CD4-positive, alpha-beta T cell treated with Interleukin-6 for 4 hours (primary cell): ENCODE measurements around the gene TRIO.

Source experiments
- DNase-seq: peaks from one replicate; pipeline ENCODE4 v3.0.0-alpha.2; 2020; ENCODE audit warnings: mixed read lengths

The TRIO gene

DNA sequence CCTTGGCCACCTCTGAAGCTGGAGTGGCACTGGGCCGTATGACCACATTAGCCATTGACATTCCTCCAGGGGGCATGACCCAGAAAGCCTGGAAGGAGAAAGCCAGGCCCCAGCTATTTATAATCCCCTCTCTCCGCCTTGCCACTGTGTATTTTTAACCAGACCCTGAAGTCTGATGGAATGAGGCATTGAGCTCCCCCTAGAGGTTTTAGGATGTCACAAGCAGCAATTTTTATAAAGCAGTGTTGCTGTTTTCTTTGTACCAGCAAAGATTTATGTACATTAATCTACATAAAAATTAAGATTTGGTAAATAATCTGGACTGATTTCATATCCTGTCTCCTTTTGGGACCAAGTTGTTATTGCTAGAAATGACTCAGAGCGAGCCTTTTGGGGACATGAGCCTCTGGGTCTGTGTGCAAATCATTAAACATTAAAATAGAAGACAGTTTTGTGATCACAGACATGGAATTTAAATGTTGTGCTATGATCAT, 127.1 kb downstream of the TRIO start:
- DNase-seq, result no peak

DNA sequence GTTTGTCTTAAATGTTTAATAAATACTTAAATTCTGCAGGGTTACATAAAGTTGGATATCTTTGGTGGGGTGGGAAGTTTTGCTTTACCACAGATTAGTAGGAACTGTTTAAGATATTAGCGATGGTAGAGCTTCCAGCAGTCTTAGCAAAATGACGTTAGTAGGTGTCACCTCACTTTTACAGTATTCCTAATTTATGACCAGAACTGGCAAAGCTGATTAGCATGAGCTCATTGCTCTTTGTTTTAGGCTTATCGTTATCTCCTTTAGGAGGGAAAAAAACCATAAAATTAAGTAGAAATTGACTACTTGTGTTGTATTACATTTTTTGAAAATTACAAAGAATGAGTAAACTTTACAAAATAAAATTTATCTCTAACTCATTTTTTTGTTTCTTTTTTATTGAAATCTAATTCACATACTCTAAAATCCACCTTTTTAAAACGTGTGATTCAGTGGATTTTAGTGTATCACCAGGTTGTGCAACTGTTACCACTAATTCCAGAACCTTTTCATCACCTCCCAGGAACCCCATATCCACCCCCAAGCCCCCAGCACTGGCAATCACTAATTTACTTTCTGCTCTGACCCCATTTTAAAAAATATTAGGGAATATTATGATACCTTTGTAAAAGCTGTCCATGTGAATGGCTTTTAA, 129.5 kb downstream of the TRIO start:
- DNase-seq, result no peak

DNA sequence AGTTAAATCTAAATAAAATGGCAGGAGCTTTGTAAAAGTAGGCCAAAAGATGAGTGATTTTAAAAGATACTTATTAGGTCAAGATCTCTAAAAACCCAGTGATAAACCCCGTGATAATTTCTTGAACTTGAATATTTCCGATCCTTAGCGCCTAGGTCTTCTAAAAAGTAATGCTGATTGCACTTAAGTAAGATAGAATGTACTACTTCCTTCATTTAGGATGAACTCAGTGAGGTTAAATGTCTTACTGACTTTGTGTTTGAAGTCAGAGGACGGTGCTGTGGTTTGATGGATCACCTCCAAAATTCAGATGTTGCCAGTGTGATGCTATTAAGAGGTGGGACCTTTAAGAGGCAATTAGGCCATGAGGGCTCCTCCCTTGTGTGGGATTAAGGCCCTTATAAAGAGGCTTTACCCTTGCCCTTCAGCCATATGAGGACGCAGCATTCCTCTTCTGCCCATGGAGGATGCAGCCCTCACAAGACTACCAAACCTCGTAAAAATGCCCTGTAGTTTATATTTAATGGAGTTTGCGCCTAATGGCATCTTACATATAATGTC, 130.1 kb downstream of the TRIO start:
- no peak for DNase-seq

DNA sequence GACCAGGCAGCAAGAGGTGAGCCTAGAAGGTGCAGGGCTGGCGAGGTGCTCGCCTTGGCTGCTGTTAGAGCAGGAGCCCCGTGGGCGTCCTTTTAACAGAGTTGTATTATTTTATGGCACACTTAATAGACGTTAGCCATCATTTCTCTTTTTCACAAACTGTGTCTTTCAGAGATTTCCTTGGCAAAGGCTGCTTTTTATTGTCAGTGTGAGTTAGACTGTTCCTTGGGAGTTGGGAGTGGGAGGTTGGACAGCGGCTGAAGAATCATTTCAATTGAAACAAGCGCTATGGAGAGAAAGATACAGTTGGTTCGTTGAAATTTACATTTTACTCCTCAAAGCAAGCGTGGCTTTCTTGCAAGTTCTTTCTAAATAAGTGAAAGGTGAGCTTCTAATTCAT, 133.2 kb downstream of the TRIO start:
- DNase-seq, result no peak

DNA sequence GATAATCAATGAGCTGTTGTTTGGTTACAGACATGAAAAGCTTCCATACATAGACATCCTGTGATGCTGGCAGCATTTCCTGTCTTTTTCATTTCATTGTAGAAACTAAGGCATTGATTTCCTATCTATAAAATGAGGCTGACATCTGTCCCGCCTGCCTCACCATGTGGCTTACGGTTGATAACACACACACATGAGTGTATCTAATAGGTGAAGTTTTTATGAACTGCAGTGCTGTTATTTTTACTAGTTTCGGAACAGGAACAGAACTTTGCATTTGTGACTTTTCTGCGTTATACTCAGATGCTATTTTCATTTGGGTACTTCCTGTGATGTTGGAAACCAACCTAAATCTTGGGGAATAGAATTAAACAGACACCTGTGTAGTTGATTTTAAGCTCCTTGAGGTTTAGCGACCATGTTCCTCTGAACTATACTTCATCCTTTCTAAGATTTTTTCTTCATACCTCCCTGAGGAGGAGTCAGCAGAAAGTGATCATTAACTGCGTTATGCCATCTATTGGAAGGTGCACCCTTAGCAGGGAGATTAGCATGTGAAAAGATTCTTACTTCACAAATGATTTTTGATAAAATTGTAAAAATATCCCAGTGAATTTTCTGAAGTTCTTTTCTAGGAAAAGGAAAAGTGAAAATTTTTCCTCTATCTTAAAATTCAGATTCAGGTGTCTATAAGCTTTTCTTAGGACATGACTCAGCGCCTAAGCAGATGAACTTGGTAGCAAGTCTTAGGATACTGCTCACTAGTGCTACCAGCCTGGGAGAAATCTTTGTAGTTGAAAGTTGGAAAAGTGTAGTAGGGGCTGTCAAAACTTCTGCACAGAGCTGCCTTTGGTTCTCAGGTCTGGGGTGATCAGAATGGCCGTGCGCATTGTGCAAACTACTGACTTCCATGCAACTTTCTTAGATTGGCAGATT, 134.5 kb downstream of the TRIO start:
- no peak for DNase-seq

DNA sequence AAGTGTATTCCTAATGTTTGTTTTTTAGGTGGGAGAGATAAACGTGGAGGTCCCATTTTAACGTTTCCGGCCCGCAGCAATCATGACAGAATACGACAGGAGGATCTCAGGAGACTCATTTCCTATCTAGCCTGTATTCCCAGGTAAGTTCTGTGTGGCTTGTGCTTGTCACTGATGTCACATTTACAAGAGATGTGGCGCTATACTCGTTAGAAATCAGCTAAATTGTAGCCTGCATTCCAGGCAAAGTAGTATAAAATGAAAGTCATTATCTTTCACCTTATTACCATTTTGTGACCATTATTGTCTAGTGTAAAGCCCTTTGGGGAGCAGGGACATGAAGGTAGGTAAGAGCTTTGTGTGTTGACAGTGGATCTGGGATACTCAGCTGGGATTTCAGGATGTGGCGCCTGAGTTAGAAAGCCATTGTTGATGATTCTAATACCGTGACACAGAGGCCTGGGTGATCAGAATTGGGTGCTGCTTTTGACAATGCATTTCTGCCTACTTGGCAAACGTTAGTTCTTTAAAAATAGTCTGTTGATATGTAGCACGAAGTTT, 137.2 kb downstream of the TRIO start:
- no peak for DNase-seq

DNA sequence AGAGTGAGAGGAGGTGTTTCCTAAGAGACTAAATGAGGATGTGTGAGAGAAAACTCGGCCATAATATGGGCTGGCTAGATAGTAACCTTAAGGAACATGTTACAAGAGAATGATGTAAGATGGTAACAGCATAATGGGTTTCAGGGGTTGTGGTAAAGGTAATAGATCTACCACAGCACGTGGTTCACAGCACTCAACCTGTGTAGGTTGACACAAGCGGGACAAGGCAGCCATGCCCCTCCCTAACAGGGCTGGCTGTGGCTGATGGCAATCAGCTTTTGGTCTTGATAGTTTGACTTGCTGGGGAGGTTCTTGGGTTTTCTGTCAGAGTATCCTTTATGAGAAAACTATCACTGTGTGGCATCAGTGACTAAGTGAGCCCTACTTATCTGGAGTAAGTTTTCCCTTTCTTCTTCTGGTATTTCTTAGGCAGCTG, 138.6 kb downstream of the TRIO start:
- no peak for DNase-seq

DNA sequence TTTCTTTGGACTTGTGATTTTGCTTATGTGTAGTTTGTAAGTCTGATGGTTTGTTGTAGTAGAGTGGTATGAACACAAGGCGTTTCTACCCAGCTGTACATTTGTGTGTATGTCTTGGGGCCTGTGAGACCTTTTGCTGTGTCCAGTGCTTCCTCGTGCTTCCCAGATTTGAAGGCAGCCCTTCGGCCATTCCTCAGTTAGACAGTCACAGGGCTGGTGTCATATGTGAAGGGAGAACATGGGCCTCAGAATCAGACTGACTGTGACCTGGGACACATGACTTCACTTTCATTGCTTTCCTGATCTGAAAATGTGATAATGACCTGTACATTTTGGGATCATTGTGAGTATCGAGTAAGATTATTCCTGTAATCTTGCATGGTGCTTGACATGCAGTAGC, 140.0 kb downstream of the TRIO start:
- DNase-seq, result no peak

DNA sequence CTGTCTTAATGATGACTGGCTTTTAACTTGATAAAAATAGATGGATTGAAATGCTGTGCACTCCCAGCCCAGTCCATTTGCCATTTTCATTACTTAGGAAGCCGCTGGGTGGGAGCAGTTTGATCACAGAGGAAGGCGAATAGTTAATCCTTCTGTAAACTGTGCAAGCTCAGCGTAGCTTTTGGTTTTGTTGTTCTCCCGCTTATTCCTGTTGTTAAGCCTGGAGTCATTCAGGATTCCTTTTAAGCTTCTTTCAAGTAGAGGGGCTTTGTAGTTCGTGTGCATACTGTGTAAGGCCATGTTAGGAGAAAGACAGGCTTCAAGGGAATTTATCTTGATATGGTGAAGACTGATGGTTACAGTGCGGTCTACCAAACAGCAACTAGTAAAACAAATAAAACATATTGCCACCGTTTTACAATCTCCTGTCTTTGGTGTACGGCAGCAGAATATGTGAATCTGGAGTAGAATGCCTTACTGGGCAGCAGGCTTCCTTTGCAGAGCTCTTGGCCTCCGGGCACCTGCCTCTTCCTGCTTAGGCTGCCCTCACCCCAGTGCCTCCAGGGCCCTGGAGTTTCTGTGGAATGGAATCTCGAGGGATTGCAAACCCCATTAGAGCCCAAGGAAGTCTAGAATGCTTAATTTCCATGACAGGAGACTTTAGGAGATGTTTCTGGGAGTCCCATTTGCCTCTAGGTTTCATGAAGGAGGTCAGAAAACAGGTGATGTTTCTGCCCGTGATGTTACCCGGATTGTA, 141.4 kb downstream of the TRIO start:
- no peak for DNase-seq

DNA sequence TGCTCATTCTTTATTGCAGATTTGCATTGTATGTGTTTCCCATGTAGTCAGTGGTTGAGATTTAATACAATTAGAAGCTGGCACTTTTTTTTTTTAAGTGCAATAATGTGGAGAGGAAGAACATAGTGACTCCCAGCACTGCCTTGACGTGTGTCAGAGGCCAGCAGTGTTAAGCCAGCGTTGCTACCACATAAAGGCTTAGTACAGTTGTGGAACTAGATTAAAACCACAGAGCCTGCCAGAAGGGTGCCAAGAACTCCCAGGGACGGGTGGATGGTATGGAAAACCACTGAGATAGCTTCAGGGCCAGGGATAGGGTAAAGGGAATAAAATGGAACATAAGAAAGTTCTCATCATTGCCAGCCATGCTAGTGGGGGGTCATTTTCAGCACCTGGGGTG, 142.9 kb downstream of the TRIO start:
- no peak for DNase-seq

DNA sequence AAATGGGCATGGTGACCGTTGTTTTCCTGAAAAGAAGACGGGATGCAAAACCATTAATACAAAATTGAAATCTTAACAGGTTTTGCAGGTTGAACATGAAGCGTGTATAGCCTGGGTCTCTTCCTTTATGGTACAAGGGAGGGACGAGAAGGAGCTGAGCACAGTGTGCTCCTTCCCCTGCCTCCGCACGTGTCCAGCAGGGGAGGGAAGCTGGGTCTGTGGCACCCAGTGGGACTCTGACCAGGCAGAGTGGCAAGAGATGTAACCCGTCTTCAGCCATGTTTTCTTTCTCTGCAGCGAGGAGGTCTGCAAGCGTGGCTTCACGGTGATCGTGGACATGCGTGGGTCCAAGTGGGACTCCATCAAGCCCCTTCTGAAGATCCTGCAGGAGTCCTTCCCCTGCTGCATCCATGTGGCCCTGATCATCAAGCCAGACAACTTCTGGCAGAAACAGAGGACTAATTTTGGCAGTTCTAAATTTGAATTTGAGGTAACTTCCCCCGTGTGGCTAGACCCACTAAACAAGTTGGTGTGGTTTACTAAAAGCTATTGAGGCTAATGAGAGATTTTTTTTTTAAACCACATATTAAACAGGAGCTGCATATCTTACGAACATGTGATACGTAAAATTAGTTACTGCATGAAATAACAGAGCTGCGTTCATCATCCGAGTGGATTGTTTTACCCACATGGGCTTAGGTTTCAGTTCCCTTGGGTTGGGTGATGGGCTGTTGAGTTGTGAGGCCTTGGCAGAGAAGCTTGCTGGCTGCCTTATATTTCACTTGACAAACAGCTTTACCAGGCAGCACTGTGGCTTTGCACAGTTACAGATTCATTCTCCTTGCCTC, 143.7 kb downstream of the TRIO start:
- DNase-seq, result no peak

DNA sequence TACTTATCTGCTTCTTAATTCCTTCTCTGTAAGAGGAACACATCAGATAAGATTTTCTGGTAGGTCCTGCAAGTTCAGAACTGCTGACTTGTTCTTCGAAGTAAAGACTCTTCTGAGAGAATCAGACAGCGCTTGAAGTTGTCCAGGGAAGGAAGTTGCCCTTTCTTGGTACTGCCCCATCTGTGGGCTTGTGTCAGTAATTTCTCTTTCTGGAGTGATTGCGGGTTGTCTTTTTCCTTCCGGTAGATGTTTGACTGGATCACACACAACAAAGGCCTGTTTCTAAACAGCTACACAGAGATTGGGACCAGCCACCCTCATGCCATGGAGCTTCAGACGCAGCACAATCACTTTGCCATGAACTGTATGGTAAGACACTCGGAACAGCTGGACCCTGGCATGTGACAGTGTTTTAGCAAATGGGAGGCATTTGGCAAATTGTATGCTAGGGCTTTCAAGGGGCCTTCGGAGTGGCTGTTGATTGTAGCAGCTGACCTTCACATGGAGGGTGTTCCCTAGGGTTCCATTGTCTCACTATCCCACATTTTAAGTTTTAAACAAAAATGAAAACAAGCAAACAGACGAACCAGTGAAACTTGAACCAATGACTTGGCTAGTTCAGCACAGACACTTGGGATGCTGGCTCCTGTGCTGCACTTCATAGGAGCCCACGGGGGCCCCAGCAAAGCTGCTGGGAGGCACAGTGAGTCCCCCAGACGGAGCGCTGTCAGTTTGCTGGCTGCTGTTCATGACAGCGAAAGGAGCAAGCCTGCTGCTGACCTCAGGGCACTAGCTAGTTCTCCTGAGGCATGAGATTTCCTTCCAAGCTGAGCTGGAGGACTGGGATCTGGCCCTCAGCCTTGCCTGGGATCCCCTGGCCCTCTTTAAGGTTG, 149.9 kb downstream of the TRIO start:
- DNase-seq, result no peak

DNA sequence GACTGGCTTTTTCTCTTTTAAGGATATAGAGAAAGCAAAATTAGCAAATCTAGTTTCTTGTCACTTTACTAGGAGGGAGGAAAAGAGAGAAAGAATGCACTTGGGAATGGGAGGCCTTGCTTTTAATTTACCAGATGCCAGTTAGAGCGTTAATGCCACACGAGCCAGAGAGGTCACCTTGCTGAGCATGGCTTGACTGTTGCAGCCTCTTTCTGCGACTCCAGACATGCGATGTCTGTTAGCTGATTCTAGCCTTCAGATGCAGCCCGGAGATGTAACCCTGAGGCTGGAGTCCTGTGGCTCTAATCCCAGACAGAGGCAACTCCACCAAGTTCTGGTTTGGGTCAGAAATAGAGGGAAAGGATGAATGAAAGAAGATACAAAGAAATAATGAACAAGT, 152.5 kb downstream of the TRIO start:
- no peak for DNase-seq

DNA sequence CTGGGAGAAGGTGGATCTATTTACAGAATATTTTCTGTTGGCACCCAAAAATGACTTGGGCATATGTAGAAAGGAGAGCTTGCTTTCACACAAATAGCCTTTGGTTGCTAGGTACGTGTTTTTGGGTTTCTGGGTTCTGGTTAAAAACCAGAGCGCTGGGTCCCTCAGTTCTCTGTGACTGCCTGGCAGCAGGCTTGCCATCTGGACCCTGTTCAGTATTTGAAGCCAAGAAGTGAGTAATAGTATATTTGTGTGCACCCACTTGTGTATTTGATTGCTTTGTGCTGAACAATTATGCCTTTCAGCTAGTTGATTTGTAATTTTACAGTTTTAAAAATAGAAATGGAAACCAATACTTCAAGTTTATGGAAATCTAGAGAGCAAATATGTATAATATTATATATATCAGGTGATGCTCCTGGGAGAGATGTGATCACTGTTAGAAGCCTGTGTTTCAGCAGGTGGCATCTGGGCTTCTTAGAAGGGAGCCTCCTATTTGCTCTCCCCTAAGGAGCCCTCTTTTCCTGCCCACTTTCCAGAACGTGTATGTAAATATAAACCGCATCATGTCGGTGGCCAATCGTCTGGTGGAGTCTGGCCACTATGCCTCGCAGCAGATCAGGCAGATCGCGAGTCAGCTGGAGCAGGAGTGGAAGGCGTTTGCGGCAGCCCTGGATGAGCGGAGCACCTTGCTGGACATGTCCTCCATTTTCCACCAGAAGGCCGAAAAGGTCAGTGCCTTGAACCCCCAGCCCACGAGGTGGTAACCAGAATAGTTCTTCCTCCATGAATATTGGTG, 153.6 kb downstream of the TRIO start:
- no peak for DNase-seq

DNA sequence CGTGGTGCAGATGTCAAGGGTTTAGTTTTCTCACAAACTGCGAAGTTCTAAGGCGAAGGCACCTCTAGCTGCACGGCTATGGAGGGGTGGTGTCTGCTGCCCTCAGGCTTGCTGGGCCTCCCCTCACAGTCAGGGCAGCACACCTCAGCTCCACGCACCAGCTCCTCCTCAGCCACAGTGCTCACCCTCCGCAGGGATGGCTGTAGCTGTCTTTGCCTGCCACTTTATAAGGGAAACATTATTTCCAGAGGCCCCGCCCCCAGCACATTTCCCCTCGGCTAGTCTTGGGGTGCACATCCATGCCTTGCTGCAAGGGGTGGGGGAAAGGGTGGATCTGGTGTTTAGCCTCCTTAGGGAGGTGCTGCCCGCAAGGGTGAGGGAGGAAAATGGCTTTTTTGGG, 154.6 kb downstream of the TRIO start:
- DNase-seq, result no peak

DNA sequence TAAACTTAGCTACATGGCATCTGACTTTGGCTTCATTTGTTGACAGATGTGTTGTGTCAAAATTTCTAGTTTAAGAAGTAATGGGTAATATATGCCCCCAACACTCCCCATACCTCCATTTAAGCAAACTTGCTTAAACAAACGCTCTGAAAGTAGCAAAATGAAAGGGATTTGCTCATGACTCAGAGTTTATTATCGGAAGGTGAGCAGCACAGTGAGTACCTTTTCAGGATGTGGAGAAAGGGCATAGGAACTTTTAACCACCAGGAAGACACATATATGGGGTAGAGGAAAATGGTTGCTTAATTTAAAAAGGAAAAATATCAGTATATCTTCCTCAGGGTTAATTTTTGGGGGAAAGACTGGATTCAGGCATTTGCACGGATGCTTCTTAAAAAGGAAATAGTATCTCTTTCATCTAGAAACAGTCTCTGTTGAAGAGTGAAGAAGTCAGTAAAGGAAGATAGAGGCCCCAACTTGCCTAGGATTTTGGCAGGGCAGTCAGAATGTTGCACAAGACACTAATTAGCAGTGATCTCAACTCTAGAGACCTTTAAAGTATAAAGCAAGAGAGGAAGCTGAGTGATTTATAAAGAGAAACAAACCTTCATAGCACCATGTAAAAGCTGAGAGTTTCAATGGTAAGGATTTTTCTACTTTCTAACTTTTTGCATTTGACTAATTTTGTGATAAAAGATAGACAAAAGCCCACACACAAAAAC, 155.1 kb downstream of the TRIO start:
- DNase-seq, result no peak

DNA sequence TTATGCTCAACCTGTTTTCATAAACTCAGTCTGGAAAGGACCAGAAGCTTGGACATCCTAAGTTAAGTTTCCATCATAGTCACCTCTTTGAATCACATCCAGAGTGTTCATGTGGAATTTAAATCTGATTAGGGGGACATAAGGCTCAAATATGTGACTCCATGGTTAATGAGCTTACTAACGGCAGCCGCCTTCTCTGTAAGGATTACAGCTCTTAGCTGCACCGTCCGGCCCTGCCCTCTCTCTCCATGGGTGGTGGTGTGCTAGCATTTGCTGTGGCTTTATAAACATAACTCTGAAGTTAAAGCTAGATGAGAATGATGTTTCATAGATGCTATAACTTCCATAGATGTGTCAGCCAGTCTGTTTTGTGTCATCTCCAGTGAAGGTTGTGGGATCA, 156.5 kb downstream of the TRIO start:
- no peak for DNase-seq

DNA sequence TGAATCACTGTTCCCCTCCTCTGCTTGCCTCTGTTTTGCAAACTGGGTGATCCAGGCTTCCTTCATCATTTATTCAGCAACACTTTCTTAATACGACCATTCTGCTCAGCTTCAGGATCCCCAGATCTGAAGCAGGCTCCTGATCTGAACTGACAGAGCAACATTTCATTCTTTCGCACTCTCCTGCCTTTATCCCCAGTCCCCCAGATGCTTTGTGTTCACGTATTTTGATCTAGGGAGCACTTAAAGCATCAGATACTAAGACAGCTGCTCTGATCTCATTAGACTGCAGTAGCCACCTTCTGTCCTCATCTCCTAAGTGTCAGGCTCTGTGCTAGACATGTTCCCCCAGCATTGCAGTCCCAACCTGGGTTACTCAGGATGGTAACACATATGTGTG, 158.0 kb downstream of the TRIO start:
- DNase-seq, result no peak

DNA sequence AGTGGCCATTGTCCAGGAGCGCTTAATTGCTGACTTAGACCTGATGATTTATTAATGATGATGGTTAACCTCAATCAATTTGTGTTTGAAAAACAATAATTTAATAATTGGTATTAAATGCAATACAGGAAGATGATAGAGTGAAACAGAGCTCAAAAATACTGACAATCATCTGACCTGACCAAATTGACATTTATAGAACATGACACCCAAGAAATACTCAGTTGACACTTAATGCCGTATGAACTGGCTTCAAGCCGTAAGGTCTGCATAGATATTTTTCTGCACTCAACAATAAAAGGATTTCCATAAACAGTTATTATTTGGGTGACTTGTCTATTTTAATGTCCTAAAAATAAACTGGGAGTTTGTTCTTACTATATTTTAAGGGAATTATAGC, 159.2 kb downstream of the TRIO start:
- no peak for DNase-seq
